22Rv1 (cell line): ENCODE data around the gene TMEM72.

ENCODE experiments used
- CTCF ChIP-seq: fragments of 450-650 bp; IDR thresholded peaks from 2 replicates; pipeline ENCODE4 v1.5.1; 2017; ENCODE audit warnings: mild to moderate bottlenecking
- ZFX ChIP-seq: fragments of 450-650 bp; IDR thresholded peaks from 2 replicates; pipeline ENCODE4 v1.6.1; 2017; ENCODE audit warnings: antibody characterized with exemption, borderline replicate concordance

- TF ChIP-seq CTCF (no peak), ZFX (no peak)
These were observed 69.4 kb downstream of the TMEM72 start for GRCh38 chr10:44980309-44981171.
